ENCODE data around the gene CEMIP. TPM values are rescaled to one million over a fixed set of nuclear protein-coding genes. Genes with fewer than 3 reads are reported as not detected.

Gene CEMIP
- total and polyA plus RNA-seq, 11 donors, result 0.04 to 9.6 (median 0.19) TPM

DNA sequence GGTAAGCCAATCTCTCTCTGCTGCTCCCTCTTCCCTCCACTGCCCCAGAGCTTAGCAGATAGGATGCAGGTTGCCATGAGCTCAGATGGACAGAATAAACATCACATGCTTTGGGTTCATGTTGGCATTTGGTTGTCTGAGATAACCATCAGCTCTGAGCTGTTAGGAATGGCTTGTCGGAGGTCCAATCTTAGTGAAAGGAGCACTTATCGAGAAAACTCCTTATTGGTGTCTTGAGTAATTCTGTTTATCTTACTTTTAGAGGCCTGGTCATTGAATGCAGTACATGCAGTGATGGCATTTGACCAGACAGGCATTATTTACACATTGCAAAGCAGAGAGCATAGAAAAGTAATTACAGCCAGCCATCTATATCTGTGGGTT is 99.7 kb downstream of the CEMIP start:
- WGBS, 4 donors, result 90 to 100% (median 94%) methylated on average over 2 of the region's 2 CpGs
- H3K27ac ChIP-seq, result no peak overlapping the region
- no peaks in the 10 kb centered on the region for H3K9me3 ChIP-seq
- no peaks in the 10 kb centered on the region for H3K36me3 ChIP-seq
- intact Hi-C loops (cut with DNase I), result no loop called here
- DNase-seq, result no peak
- no peak for TF ChIP-seq POLR2A (IDR thresholded peaks at IDR 0.05)
- TF ChIP-seq, protein P1, sequence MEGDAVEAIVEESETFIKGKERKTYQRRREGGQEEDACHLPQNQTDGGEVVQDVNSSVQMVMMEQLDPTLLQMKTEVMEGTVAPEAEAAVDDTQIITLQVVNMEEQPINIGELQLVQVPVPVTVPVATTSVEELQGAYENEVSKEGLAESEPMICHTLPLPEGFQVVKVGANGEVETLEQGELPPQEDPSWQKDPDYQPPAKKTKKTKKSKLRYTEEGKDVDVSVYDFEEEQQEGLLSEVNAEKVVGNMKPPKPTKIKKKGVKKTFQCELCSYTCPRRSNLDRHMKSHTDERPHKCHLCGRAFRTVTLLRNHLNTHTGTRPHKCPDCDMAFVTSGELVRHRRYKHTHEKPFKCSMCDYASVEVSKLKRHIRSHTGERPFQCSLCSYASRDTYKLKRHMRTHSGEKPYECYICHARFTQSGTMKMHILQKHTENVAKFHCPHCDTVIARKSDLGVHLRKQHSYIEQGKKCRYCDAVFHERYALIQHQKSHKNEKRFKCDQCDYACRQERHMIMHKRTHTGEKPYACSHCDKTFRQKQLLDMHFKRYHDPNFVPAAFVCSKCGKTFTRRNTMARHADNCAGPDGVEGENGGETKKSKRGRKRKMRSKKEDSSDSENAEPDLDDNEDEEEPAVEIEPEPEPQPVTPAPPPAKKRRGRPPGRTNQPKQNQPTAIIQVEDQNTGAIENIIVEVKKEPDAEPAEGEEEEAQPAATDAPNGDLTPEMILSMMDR (IDR thresholded peaks at IDR 0.05), result no peak
- H3K4me3 ChIP-seq, result no peak overlapping the region
- peaks cover 0 to 20% (median 9%) of the 10 kb centered on the region in 12 donors for H3K4me1 ChIP-seq
- no peaks in the 10 kb centered on the region for H3K27me3 ChIP-seq
- no peak for ATAC-seq

DNA sequence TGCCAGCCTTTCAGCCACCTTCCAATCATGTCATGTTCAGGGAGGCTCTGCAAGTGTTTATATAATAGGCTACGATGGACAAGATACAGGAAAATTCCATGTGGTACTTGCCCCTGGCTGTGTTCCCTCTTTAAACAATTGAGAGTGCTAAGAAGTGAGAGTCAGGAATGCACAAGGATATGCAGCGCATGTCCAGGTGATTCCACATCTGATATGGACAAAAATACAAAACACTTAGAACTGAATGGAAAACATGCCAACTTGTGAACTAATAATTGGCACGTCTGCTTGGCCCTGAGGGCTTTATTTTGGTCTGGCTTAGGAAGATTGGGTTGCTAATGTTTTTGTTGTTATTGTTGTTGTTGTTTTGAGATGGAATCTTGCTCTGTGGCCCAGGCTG is 100.9 kb downstream of the CEMIP start:
- H3K9me3 ChIP-seq, result no peaks in the 10 kb centered on the region
- H3K4me3 ChIP-seq, result no peak overlapping the region
- peaks cover 0 to 19% (median 8%) of the 10 kb centered on the region in 12 donors for H3K4me1 ChIP-seq
- WGBS, 4 donors, result 36 to 48% (median 38%) methylated on average over 3 of the region's 3 CpGs
- DNase-seq (no peak), ATAC-seq (no peak)
- no peaks in the 10 kb centered on the region for H3K36me3 ChIP-seq
- intact Hi-C loops (cut with DNase I), result no loop called here
- TF ChIP-seq POLR2A (IDR thresholded peaks at IDR 0.05), result no peak
- TF ChIP-seq, protein P1 (IDR thresholded peaks at IDR 0.05), result no peak
- no peaks in the 10 kb centered on the region for H3K27me3 ChIP-seq
- no peak overlapping the region for H3K27ac ChIP-seq

DNA sequence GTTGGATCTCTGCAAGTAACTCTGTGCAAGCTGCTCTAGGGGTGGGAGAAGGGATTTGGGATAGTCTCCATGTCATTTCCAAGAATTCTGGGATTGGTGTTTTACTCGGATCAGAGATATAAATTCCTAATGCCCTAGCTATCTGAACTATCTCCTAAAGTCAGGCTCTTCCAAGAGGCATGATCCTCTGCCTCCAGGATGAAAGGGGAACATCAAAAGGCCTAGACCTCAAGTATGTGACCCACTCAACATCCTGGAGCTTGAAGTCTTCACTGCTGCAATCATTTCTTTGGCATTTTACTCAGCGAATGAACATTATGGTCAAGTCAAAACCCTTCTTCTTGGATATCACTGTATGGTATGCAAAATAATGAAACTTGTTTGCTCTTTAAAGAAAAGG is 104.5 kb downstream of the CEMIP start:
- Histone ChIP-seq H3K27me3 (no peaks in the 10 kb centered on the region), H3K36me3 (no peaks in the 10 kb centered on the region), H3K27ac (no peak overlapping the region), H3K4me3 (no peak overlapping the region), H3K4me1 (peaks cover 0 to 13% (median 0%) of the 10 kb centered on the region in 12 donors), H3K9me3 (no peaks in the 10 kb centered on the region)
- 88 to 91% (median 90%) methylated on average over 2 of the region's 2 CpGs for WGBS, 4 donors
- intact Hi-C loops (cut with DNase I), result no loop called here
- TF ChIP-seq, protein P1 (IDR thresholded peaks at IDR 0.05), result no peak
- TF ChIP-seq POLR2A (IDR thresholded peaks at IDR 0.05), result no peak
- no peak for ATAC-seq
- no peak for DNase-seq

DNA sequence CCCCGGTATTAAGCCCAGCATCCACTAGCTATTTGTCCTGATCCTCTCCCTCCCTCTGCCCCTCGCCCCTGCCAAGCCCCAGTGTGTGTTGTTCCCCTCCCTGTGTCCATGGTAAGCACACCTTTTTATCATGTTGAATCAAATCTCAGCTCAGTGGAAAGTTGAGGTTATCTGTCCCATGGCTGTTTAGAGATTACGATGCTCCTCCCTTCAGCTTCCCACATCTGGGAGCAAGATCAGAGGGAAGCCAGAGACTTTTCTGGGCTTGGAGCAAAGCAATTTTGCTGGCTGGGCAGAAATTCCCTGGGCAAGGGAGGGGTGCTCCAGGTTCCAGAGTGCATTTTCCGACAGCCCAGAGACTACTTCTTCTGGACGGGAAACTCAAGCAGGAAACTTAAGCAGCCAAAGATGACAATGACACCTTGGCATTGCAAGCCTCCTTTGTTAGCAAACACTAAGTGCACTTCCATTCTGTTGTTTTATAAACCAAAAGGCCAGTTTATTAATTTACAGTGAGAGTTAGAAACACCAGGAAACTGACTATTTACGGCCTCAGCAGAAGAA is 105.9 kb downstream of the CEMIP start:
- no peak for TF ChIP-seq POLR2A (IDR thresholded peaks at IDR 0.05)
- TF ChIP-seq, protein P1 (IDR thresholded peaks at IDR 0.05), result no peak
- peak; percentile 56 to 85 (median 62) for ATAC-seq

More for the DNA sequence above, 105.9 kb downstream of the CEMIP start:
- DNase-seq, result peak in 3 of 5 donors; percentile 32 to 45 (median 39)
- WGBS, 4 donors, result 62 to 72% (median 65%) methylated on average over 6 of the region's 6 CpGs
- Histone ChIP-seq H3K4me1 (peaks cover 0 to 10% (median 0%) of the 10 kb centered on the region in 12 donors), H3K27ac (no peak overlapping the region), H3K9me3 (no peaks in the 10 kb centered on the region), H3K4me3 (no peak overlapping the region), H3K36me3 (no peaks in the 10 kb centered on the region), H3K27me3 (no peaks in the 10 kb centered on the region)
- intact Hi-C loops (cut with DNase I), result no loop called here
